Stimulated activated CD8-positive, alpha-beta memory T cell treated with anti-CD3 and anti-CD28 coated beads, Interleukin-7, amount 100 ng/mL, for 4 hours (primary cell): ENCODE results near the gene AGAP2.
"Not testable (repeated sequence)": the region's sequence is repeated elsewhere in the genome, so short reads cannot be mapped to it uniquely, and the experiment has no call there.

Experiments
- DNase-seq, 2 donors: peaks; one replicate each; pipeline ENCODE4 v3.0.0-alpha.2; 2020; ENCODE audit warnings: low read depth in 2 of 2

The AGAP2 gene

DNA sequence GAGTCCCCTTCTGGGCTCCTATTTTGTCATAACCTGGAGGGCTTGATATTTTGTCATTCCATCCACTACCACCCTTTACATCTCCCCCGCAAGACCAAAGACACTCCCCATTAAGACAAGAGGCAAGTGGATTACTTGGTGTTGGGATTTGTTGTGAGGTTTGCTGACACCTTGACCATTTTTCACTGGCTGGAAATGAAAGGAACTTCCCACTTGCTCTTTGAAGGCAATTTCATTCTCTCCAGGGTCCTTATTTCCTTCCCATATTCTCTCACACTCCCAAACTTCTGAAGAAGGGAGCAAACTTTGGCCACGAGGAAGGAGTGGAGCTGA is 14.9 kb downstream of the AGAP2 start:
- DNase-seq: no peak

GRCh38 chr12:57722716-57723629 is 15.6 kb downstream of the AGAP2 start:
- no peak for DNase-seq

- DNase-seq: not testable (repeated sequence)
Measured at GRCh38 chr12:57721846-57722608, 16.5 kb downstream of the AGAP2 start.

- no peak for DNase-seq
Measured at GRCh38 chr12:57720606-57721595, 17.6 kb downstream of the AGAP2 start.

- DNase-seq: no peak
Measured at GRCh38 chr12:57719777-57720605, 18.6 kb downstream of the AGAP2 start.

DNA sequence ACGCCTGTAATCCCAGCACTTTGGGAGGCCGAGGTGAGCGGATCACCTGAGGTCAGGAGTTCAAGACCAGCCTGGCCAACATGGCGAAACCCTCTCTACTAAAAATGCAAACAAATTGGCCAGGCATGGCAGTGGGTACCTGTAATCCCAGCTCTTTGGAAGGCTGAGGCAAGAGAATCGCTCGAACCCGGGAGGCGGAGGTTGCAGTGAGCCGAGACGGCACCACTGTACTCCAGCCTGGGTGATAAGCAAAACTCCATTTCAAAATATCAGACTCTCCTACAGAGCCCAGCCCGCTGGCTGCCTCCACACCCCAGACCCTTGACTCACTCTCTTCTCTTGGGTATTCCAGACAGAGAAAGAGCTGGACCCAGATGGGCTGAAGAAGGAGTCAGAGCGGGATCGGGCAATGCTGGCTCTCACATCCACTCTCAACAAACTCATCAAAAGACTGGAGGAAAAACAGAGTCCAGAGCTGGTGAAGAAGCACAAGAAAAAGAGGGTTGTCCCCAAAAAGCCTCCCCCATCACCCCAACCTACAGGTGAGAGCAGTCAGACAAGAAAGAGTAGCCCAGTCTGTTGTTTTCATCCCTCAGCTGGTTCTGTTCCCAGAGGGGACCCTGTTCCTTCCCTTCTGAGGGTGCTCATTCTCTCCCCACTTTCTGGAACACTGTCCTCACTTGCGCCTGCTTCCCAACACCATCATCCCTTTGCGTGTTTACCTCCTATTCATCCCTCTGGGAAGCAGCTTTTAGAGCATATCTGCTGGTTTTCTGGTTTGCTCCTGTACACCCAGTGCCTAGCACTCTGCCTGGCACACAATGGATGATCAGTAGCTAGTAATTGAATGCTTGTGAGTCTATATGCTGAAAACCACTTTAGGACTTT is 19.7 kb downstream of the AGAP2 start:
- no peak for DNase-seq

- DNase-seq: no peak
Measured at GRCh38 chr12:57717846-57718640, 20.5 kb downstream of the AGAP2 start.

DNA sequence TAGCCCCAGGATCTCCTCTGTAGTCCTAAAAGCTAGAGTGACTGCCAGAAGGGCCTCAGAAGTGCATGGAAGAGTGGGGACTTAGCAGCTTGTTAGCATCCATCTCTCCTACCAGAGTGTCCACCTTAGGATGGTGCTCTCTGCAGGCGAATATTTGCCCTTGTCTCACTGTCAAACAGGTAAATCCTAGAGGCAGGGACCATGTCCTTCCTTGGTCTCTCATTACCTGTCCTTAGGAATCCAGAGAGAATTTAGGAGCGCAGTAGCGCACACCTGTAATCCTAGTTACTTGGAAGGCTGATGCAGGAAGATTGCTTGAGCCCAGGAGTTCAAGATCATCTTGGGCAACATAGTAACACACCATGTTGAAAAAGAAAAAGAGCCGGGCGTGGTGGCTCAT is 21.4 kb downstream of the AGAP2 start:
- DNase-seq: no peak

DNA sequence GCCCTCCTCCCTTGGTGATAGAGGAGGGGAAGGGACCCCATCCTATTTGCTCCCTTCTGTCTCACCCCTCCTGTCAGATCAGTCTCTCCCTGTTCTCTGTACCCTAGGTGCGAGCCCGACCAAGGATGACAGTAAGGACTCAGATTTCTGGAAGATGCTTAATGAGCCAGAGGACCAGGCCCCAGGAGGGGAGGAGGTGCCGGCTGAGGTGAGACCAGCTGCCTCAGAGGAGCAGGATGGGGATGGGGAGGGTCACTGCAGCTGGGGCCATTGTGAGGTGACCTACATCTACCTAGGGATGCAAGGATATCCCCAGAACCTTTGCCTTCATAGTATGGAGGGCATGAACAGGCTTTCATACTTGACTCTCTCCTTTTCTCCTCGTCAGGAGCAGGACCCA is 22.2 kb downstream of the AGAP2 start:
- no peak for DNase-seq

DNA sequence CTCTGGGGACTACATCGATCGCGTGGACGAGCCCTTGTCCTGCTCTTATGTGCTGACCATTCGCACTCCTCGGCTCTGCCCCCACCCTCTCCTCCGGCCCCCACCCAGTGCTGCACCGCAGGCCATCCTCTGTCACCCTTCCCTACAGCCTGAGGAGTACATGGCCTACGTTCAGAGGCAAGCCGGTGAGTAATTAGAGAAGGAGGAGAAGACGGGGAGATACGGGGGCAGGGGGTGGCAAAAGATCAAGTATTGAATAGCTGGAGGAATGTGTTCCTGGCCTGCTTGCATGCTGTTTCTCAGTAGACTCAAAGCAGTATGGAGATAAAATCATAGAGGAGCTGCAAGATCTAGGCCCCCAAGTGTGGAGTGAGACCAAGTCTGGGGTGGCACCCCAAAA is 22.8 kb downstream of the AGAP2 start:
- DNase-seq: no peak

DNA sequence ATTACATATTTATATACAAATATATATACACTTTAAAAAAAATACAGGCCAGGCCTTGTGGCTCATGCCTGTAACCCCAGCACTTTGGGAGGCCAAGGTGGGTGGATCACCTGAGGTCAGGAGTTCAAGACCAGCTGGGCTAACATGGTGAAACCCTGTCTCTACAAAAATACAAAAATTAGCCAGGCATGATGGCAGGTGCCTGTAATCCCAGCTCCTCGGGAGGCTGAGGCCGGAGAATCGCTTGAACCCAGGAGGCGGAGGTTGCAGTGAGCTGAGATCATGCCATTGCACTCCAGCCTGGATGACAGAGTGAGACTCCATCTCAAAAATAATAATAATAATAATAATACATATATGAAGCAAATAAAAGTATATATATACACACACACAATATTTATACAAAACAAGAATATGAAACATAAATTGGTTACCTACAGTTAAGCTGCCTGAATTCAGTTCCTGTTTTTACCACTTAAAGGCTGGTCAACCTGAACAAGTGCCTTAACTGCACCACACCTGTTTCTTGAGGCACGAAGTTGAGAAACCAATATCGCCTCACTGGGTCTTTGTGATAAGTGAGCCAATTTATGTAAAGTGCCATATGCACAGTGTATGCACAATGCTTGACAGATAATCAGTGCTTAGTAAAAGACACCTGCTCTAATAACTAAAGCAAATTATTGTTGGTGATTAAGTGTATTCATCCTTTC is 23.4 kb downstream of the AGAP2 start:
- not testable (repeated sequence) for DNase-seq

DNA sequence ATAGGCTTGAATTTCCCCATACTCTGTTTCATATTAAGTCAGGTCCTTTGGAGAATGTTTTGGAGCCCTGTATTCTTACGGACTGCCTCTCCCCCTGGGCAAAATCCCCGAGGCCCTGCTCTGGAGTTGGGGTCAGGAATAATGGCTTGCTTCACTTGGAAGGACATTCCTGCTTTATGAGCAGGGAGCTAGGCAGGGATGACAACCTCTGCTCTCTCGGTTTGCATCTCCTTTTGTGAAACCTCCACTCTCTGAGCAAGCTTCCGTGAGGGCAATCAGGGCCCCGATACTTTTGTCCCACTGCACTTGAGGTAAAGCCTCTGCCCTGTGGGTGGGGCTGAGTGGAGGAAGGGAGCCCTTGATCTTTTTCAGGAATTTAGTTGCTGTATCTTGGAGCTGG is 25.3 kb downstream of the AGAP2 start:
- no peak for DNase-seq

- no peak for DNase-seq
Measured at GRCh38 chr12:57712701-57713100, 25.8 kb downstream of the AGAP2 start.

- DNase-seq: no peak
Measured at GRCh38 chr12:57708296-57708695, 30.2 kb downstream of the AGAP2 start.

- DNase-seq: no peak
Measured at GRCh38 chr12:57707250-57707649, 31.3 kb downstream of the AGAP2 start.

- no peak for DNase-seq
Measured at GRCh38 chr12:57700317-57700716, 38.2 kb downstream of the AGAP2 start.

DNA sequence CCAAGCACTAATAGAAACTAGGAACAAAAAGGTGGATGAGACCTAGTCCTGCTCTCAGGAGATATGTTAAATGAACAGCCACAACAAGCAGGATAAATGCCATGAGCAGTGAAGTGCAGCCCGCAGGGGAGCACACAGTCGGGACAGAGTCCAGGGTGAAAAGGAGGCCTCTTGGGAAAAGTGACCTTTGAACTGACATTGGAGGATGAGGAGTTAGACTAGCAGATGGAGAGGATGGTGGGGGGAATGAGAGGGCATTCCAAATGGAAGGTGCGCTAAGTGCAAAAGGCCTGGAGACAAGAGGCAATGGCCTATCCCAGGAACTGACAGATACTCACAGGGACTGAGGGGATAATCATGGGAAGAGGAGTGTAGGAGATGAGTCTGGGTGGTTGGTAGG is 40.1 kb downstream of the AGAP2 start:
- DNase-seq: no peak

DNA sequence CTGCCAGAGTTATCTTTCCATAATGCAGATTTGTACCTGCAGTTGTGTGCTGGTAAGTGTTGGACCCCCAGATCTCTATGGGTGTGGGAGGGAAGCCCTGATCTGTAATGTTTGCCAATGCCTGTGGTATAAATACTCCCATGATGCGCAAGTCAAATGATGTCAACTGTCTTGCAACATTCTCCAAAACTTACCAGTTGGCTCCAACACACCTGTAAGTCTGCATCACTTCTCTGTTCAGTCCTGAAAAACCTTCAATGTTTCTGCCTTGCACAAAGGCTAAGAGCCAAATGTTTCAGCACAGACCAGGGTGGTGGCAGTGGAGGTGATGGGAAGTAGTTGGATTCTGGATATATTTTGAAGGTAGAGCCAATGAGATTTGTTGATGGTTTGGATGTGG is 41.5 kb downstream of the AGAP2 start:
- no peak for DNase-seq
